Measurements from ENCODE around the gene TAMM41.

DNA sequence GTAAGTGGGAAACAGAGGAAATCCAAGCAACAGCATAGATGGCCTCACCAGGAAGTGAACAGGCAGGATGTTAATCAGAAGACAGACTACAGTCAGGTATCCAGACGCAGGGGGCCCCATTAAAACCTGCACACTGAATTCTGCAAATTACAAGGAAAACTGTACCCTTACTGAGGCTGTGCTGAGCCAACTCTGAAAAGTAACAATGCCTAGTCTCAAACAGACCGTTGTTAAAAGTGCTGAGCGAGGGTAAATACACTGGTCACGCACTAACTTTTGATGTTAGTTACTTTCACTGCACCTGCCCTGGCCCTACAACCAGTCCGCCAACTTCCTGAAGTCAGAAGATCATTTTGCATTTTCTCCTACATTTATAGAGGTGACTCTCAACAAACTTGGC is 1.0 kb downstream of the TAMM41 start:
- TF ChIP-seq CTCF (IDR thresholded peaks at IDR 0.05) = no peak
- no peak for TF ChIP-seq EZH2 (IDR thresholded peaks at IDR 0.05; ENCODE audit: borderline replicate concordance, insufficient read depth, low read depth, low read length, poor library complexity, severe bottlenecking)

Data from B cell (primary cell).